HG03457 (cell line): ENCODE data around the gene PTCRA.
"Not testable (repeated sequence)": the region's sequence is repeated elsewhere in the genome, so short reads cannot be mapped to it uniquely, and the experiment has no call there.

Experiments
- ATAC-seq: cut with Tn5 transposase; IDR thresholded peaks from one replicate; pipeline ENCODE4 v1.9.1; 2021; ENCODE audit warnings: moderate number of reproducible peaks; ENCODE audit not compliant: unreplicated experiment

Gene PTCRA

DNA sequence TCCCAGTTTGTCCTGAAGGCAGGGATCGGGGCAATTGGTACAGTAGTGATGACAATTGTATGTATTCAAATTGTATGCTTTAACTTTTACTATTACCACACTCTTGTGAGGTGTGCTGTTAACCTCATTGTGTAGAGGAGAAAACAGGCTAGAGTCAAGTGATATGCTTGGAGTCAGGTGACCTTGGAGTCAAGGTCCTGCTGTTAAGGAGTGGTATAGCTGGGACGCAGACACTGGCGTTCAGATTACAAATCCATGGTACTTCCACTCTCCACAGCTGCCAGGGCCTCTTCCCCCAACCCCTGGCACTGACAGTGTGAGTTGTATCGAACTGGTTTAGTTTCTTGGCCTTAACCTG, 23.9 kb downstream of the PTCRA start:
- no peak for ATAC-seq

DNA sequence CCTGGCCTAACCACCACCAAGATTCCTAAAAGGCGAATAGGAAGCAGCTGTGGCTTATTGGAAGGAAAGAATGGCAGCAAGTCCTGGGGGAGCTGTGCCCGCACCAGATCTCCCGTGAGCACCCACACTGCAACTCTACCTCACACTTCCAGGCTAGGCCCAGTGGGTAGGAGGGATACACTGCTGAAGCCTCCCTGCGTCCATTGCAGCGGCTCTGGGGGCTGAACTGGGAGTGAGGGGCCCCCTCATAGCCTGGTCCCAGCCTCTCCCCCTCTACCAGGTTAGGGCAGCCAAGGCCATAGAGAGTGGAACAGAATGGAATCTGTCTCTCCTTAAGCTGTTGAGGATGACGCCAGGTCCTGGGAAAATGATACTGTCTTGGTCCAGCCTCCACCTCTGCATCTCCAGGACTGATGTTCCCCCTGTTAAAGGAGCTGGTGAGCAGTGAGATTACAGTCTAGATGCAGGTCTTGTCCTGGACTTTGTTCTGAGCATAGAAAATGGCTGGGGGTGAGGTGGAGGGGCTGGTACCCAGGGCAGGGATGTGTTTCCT, 24.7 kb downstream of the PTCRA start:
- ATAC-seq: no peak

DNA sequence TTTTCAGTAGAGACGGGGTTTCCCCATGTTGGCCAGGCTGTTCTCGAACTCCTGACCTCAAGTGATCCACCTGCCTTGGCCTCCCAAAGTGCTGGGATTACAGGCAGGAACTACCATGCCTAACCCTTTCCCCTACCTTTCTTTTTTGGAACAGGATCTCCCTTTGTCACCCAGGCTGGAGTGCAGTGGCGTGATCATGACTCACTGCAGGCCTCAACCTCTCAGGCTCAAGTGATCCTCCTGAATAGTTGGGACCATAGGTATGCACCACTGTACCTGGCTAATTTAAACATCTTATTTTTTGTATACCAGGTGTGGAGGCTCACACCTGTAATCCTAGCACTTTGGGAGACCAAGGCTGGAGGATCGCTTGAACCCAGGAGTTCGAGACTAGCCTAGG, 25.5 kb downstream of the PTCRA start:
- not testable (repeated sequence) for ATAC-seq

DNA sequence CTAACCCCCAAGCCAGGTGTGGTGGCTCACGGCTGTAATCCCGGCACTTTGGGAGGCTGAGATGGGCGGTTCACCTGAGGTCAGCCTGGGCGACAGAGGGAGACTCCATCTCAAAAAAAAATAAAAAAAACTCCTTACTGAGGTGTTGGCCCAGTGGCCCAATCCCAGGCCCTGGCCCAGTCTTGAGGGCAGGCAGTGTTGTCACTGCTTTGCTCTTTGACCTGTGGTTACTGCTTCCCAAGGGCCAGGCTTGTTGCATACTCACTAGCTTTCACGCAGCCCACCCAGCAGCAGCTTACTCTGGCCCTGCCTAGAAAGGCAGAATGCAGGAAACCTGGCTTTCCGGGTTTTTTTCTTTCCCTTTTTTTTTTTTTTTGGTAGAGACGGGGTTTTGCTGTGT, 26.6 kb downstream of the PTCRA start:
- no peak for ATAC-seq

DNA sequence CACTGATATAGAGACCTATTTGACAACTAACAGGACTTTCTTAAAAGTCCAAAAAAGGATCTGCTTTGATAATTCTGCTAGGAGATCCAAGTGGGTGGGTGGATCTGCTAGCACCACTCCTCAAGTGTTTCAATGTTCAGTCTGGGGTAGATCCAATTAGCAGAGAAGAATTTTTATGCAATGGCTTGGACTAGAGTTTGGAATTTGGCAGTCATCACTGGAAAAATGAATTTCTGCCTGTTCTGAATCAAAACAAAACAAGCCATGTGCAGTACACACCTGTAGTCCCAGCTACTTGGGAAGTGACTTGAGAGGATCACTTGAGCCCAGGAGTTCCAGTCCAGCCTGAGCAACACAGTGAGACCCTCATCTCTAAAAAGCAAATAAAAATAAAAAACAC, 32.1 kb downstream of the PTCRA start:
- no peak for ATAC-seq

DNA sequence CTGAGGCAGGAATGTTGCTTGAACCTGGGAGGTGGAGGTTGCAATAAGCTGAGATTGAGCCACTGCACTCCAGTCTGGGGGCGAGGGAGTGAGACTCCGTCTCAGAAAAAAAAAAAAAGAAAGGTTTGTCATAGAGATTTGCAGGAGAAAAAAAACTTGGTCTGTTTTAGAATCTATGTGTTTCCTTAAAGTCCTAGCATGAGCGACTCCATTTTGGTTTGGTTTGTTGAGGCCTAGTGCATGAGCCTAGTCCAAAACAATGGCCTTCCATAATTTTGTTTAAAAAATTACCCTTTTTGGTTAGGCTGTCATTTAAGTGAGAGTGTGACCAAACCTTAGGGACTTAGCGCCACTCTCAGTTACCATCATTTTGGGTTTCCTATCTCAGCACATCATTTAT, 36.5 kb downstream of the PTCRA start:
- ATAC-seq: no peak

DNA sequence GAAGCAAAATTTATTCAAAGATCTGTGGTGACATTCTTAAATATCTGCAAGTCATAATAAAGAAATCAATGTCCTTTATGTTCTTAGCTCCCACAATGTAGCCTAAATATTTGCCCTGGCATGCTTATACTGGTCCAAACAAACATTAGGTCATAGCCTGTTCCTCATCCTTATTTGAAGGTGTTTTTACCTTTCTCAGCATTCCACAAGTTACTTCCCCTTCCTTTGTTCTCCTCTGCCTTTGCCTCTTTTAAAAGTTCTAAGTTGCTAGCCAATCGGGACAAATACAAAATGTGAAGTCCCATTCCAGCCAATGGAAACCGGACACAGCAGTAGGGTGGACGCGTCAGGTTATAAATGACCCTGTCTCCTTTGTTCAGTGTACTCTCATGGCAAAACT, 38.6 kb downstream of the PTCRA start:
- ATAC-seq: not testable (repeated sequence)

DNA sequence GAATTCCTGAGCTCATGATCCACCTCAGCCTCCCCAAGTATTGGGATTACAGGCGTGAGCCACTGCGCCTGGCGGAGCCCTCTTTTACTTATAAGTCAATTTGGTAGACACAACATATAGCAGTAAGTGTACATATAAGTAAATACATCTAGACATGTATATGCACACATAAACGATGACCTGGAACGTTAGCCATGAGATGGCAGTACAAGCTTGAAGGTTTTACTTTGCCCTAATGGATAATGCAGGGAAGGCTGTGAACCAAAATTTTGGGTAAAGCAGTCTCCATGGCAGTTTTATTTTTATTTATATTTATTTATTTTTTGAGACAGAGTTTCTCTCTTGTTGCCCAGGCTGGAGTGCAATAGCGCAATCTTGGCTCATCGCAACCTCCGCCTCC, 42.3 kb downstream of the PTCRA start:
- ATAC-seq: no peak

DNA sequence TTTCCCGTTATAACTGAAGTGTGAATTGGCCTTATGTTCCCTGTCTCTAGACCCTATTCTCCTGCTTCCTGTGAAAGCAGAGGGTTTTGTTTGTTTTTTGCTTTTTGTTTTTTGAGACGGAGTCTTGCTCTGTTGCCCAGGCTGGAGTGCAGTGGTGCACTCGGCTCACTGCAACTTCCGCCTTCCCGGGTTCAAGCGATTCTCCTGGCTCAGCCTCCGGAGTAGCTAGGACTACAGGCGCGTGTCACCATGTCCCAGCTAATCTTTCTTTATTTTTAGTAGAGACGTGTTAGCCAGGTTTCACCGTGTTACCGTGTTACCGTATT, 44.0 kb downstream of the PTCRA start:
- ATAC-seq: no peak

DNA sequence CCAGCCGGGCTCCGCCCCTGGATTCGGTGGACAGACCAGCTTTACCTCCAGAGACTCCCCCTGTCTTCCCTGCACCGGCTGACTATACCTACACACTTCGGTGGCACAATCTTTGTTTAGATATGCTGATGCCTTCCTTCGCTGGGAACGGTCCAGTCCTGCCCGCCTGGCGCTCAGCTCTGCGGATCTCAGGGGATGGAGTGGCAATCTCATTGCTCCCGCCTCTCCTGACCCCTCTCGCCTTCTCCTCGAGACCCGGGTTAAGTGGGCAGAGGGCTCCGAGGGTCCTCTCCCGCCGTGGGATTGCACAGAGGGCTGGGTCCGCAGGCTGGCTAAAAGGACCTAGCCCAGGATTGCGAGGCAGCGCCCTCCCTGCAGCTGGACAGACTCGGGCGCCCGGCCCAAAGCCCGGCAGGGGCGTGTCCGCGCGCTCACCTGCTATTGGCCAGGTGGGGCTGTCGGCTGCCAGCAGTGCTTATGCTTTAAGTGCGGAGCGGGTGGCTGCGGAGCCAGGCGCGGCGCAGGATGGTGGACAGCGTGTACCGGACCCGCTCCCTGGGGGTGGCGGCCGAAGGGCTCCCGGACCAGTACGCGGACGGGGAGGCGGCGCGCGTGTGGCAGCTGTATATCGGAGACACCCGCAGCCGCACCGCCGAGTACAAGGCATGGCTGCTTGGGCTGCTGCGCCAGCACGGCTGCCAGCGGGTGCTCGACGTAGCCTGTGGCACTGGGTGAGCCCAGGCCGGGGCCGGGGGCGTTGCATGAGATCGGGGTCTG, 44.6 kb downstream of the PTCRA start, which contains the start of gene GNMT:
GNMT (plus strand) TSS at position 512 of the 777 bp plus-strand sequence; CDS start at position 526, 14 bp downstream.
- no peak for ATAC-seq

DNA sequence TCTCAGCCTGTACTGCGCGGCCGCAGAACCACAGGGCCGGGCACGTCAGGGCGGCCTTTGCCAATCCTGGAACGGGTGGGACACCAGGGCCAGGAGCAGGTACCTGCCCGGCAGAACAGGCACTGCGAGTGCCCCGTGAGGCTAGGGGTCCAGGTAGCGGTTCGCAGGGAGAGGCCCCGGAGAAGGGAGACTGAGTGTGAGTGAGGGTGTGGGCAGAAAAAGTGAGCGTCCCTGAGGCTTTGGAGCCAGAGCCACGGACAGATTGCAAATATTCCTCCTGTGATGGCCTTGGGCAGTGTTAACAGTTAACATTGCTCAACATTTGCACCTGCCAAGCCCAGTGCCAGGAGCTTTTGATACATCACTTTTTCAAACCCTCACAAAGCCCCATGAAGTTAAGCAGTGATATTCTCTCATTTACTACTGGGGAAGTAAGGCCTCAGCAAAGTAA, 45.2 kb downstream of the PTCRA start:
- no peak for ATAC-seq

DNA sequence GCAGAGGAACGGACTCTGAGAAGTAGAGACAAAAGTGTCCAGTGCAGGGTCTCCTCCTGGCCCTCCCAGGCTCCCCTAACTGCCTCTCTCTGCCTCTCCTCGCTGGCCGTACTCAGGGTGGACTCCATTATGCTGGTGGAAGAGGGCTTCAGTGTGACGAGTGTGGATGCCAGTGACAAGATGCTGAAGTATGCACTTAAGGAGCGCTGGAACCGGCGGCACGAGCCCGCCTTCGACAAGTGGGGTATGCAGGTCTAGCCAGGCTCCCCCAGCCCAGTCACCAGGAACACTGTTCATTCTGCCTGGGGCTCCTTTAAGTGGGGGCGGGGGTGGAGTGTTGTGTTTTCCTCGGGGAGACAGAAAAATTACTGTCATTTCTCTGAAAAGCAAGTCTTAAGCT, 46.2 kb downstream of the PTCRA start:
- no peak for ATAC-seq

DNA sequence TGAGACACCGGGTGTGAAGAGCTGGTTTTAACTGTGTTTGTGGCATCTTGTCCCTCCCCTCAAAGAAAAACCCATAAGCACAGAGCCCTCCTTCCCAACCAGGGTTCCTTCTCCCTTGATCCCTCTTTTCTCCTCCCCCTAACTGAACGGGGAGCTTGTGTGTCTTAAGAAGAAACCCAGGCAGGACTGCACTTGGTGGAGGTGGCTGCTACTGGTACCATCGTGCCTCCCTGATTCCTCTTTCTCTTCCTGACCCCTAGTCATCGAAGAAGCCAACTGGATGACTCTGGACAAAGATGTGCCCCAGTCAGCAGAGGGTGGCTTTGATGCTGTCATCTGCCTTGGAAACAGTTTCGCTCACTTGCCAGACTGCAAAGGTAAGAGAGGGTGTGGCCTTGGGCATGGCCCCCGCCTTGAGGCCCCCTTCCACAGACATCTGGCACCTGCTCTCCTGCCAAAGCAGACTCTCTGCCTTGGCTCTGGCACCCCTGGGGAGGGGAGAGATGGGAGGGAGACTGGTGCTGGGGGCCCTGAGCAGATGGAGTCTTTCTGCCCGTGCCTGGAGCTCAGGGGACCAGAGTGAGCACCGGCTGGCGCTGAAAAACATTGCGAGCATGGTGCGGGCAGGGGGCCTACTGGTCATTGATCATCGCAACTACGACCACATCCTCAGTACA, 46.8 kb downstream of the PTCRA start:
- no peak for ATAC-seq

DNA sequence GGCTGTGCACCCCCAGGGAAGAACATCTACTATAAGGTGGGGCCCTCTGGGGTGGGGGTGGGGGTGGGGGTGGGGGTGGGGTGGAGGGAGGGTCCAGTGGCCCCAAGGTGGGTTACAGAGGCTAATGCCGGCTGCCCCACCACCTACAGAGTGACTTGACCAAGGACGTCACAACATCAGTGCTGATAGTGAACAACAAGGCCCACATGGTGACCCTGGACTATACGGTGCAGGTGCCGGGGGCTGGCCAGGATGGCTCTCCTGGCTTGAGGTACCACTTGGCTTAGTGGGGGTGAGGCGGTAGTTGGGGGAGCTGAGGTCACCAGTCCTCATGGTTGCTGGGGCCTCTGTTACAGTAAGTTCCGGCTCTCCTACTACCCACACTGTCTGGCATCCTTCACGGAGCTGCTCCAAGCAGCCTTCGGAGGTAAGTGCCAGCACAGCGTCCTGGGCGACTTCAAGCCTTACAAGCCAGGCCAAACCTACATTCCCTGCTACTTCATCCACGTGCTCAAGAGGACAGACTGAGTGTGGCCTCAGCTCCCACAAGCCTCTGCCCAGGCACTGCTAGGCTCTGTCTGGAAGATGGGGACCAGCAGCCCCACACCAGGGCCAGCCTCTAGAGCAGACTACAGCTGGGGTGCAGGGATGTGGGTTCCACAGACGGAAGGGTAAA, 47.5 kb downstream of the PTCRA start:
- ATAC-seq: no peak

DNA sequence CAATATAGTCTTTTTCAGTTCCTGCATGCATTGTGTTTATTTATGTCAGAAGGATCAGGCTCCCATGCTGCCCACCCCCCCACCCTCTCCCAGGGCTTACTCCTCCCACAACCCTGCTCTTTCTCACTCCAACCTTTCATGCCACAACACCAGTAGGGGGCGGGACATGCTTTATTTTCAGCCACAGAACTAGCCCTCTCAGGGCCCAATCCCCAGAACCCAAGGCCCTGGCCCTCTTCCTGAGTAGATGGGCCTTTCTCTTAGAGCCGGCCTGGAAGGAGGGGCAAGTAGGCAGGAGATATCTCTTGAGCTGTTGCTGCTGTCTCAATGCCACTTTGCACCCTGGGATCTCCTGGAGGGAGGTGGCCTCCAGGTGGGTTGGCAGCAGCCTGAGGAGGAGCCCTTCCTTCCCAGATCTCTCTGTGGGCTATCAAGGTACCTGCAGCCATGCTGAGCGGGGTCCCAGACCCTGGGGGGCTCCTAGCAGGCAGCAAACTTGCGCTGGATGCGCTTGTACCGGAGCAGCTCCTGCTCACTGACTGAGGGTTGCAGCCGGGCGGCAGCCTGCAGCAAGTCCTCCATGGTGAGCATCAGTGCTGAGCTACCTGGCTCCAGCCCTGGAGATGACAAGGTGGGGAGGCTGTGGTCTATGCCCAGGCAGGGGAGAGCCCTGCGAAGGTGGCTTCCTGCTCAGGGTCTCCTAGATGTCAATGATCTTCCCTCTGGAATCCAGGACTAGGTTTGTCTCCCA, 48.2 kb downstream of the PTCRA start:
- ATAC-seq: no peak

DNA sequence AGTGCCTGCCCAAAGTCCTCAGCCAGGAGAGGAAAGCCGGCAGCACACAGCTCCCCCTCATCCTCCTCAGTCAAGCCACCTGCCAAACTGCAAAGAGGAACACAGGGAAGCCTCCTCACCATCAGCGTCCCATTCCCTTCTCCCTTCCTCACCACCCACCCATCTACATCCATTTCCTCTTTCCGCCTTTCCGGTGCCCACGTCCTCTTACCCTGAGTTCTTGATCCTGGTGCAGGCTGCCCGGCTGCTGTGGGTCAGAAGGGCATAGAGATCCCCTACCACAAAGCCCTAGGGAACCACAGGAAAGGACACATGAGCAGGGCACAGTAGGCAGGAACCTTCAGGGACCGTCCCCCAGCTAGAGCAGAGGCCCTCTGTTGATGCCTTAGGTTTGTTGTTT, 50.7 kb downstream of the PTCRA start:
- no peak for ATAC-seq

DNA sequence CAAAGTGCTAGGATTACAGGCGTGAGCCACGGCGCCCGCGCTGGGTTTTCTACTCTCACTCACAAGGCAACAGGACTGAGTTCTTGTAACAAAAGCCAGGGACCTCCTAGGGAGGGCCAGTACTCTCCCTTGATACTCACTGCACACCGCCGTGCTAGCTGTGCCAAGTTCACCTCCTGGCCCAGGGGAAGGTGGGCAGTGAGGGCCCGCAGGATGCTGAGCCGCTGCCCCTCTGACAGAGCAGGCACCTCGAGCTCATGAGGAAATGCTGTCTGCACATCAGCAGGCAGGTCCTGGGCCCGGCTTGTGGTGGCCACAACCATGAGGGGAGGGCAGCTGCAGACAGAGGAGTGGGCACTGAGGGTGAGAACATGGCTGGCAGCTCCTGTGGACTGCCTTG, 51.4 kb downstream of the PTCRA start:
- ATAC-seq: no peak

DNA sequence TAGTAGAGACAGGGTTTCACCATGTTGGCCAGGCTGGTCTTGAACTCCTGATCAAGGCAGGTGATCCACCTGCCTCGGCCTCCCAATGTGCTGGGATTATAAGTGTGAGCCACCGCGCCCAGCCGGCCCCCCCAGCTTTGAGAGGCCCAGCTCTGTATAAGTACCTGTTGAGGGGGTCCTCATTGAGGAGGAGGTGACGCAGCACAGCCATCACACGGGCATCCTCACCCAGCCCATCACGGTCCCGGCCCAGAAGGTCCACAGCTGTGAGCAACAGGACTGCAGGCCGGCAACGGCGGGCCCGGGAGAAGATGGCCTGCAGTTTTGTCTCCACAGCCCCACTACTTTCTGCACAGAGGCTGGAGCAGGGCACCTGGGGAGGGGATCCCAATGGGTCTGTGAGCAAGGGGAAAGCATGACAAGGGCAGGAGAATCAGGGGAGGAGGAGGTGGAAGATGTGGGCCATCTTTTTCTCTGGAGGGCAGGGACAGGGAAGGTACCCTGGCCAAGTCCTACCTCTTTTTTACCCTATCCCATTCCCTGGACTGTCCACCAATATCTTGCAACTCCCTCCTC, 52.4 kb downstream of the PTCRA start:
- no peak for ATAC-seq

DNA sequence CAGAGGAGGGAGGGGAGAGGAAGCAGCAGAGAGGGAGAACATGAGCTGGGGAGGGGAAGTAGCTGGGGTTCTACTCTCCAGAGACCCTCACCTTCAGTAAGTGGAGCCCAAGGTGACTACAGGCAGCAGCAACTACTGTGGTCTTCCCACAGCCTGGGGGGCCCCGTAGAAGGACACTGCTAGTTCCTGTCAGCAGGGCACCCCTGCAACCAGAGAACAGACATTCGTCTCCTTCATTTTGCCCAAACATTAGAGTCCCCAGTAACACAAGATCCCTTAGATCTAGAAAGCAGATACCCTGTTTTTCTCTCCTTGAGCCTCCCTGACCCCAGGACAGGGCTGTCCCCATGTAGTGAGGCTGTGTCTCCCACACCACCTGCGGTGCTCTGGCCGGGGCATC, 52.9 kb downstream of the PTCRA start:
- ATAC-seq: no peak

DNA sequence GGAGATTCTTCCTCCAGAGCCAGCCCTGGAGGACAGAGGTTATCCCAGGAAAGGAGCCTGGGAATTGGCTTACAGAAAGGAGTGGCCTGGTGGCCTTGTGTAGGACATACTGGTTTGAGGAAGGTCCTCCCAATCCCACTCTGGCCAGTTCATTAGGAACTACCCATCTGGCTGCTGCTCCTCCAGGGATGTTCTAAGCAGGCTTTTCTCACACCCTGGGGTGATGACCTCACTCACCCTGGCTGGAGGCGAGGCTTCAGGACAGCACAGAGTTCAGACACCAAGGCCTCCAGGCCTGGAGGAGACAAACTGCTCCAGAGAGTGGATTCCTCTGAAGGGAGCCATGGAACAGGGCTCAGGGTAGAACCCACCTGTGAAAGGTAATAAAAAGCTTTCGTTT, 53.6 kb downstream of the PTCRA start:
- ATAC-seq: no peak

DNA sequence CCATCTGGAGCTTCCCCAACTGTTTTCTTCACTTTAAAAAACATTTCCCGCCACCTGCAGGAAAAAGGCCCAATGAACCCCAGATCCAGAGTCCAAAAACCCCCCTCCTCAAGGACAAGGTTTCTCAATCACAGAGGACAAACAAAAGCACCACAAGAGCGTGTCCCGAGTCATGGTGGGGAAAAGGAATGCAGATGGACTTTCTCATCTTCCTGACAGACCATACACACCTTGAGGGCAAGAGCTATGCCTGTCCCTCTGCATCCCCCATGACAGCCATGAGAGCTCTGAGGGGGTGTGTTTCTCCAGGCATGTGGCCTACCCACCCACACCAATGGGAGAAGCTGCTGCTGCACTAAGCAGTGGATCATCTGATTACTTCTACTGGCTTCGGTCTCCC, 54.1 kb downstream of the PTCRA start:
- ATAC-seq: no peak
